C4-2B (cell line): ENCODE measurements around the gene AP3M1.

Experiments used
- H3K27ac ChIP-seq: fragments of 450-650 bp; 2 replicates; pipeline ENCODE4 v1.5.1; 2017
- CTCF ChIP-seq: fragments of 450-650 bp; conservative IDR thresholded peaks from 2 replicates; pipeline ENCODE4 v1.5.1; 2017; ENCODE audit warnings: mild to moderate bottlenecking
- ZFX ChIP-seq: fragments of 450-650 bp; IDR thresholded peaks from 2 replicates; pipeline ENCODE4 v1.6.1; 2017

Gene AP3M1

GRCh38 chr10:74150204-74150989 is at the start of gene AP3M1:
AP3M1 (minus strand) TSS chr10:74150828; CDS start chr10:74138379, 12,449 bp downstream.
- TF ChIP-seq ZFX = peak; percentile 90
- TF ChIP-seq CTCF = no peak
- peak within 1 kb of the TSS; percentile 81 for H3K27ac ChIP-seq

GRCh38 chr10:74199315-74199714 is 48.7 kb upstream of the AP3M1 start:
- TF ChIP-seq ZFX (no peak), CTCF (no peak)
- no peak overlapping the region for H3K27ac ChIP-seq

GRCh38 chr10:74194999-74195398 is 44.4 kb upstream of the AP3M1 start:
- no peak overlapping the region for H3K27ac ChIP-seq
- no peak for TF ChIP-seq CTCF
- TF ChIP-seq ZFX = no peak

- H3K27ac ChIP-seq = no peak overlapping the region
- TF ChIP-seq CTCF (no peak), ZFX (no peak)
Observed at GRCh38 chr10:74194545-74194944, 43.9 kb upstream of the AP3M1 start.

- H3K27ac ChIP-seq = peak overlapping the region; percentile 85
- TF ChIP-seq ZFX (no peak), CTCF (no peak)
Observed at GRCh38 chr10:74190494-74190893, 39.9 kb upstream of the AP3M1 start.

- peak overlapping the region; percentile 85; the same call in 1 of the 2 replicates for H3K27ac ChIP-seq
- TF ChIP-seq ZFX (no peak), CTCF (no peak)
Observed at GRCh38 chr10:74189999-74190421, 39.4 kb upstream of the AP3M1 start.

- H3K27ac ChIP-seq = peak overlapping the region; percentile 50
Observed at GRCh38 chr10:74188617-74189016, 38.0 kb upstream of the AP3M1 start.

GRCh38 chr10:74187237-74187636 is 36.6 kb upstream of the AP3M1 start:
- no peak overlapping the region for H3K27ac ChIP-seq
- TF ChIP-seq CTCF (no peak), ZFX (no peak)
